Common myeloid progenitor, CD34-positive (primary cell): ENCODE data around the gene CCSER2.

ENCODE experiments used
- CTCF ChIA-PET: fragments of 350-600 bp; sonication (Branson Sonifier 250); formaldehyde crosslinking; loops from one replicate; lab custom pipeline; 2021; ENCODE audit warnings: antibody characterized with exemption; lab: Charles Lee
- POLR2A ChIA-PET: fragments of 350-600 bp; sonication (Branson Sonifier 250); formaldehyde crosslinking; loops from one replicate; lab custom pipeline; 2021; ENCODE audit warnings: antibody characterized with exemption; lab: Charles Lee
- DNase-seq, 3 donors: peaks; one replicate each; pipeline versions ENCODE4 v3.0.0 to v3.0.0-alpha.2; 2013
- H3K27ac ChIP-seq, 2 experiments: 1 replicate in 1 of 2; 2 replicates in 1 of 2; pipeline ENCODE4 v1.7.0; 2013; ENCODE audit warnings: inconsistent platforms in 2 of 2, low read length in 2 of 2, mild to moderate bottlenecking in 2 of 2, low read depth in 1 of 2, moderate library complexity in 1 of 2; ENCODE audit not compliant: severe bottlenecking in 2 of 2, insufficient read depth in 1 of 2, poor library complexity in 1 of 2
- H3K27me3 ChIP-seq, 5 experiments: replicated peaks in 2 of 5; 1 replicate in 3 of 5; 2 replicates in 2 of 5; pipeline versions ENCODE4 v1.6.1 to v1.7.0; 2013; ENCODE audit warnings: low read length in 4 of 5, mild to moderate bottlenecking in 2 of 5, moderate library complexity in 2 of 5, inconsistent platforms in 1 of 5; ENCODE audit not compliant: insufficient read depth in 5 of 5, control insufficient read depth in 4 of 5
- H3K36me3 ChIP-seq, 4 experiments: 1 replicate in 2 of 4; 2 replicates in 2 of 4; pipeline versions ENCODE4 v1.6.1 to v1.7.0; 2013; ENCODE audit warnings: low read length in 3 of 4, control low read depth in 1 of 4, mild to moderate bottlenecking in 1 of 4; ENCODE audit not compliant: control insufficient read depth in 4 of 4, insufficient read depth in 4 of 4
- H3K4me1 ChIP-seq, 4 experiments: 1 replicate in 3 of 4; 2 replicates in 1 of 4; pipeline versions ENCODE4 v1.6.1 to v1.7.1; 2013; ENCODE audit warnings: low read length in 3 of 4, mild to moderate bottlenecking in 3 of 4, control low read depth in 1 of 4, inconsistent platforms in 1 of 4, moderate library complexity in 1 of 4; ENCODE audit not compliant: control insufficient read depth in 4 of 4, insufficient read depth in 4 of 4; ENCODE audit errors: control extremely low read depth in 1 of 4
- H3K4me3 ChIP-seq, 7 experiments: 1 replicate in 4 of 7; 2 replicates in 3 of 7; pipeline versions ENCODE4 v1.5.1 to v1.7.0; 2013; ENCODE audit warnings: mild to moderate bottlenecking in 7 of 7, low read length in 6 of 7, moderate library complexity in 6 of 7, inconsistent platforms in 2 of 7, low read depth in 2 of 7, control low read depth in 1 of 7; ENCODE audit not compliant: insufficient read depth in 4 of 7, control insufficient read depth in 1 of 7; ENCODE audit errors: extremely low read depth in 1 of 7
- H3K9me3 ChIP-seq, 5 experiments: 1 replicate in 4 of 5; 2 replicates in 1 of 5; pipeline versions ENCODE4 v1.6.1 to v1.7.1; 2013; ENCODE audit warnings: low read length in 4 of 5, mild to moderate bottlenecking in 2 of 5, inconsistent platforms in 1 of 5, low read depth in 1 of 5, moderate library complexity in 1 of 5; ENCODE audit not compliant: control insufficient read depth in 4 of 5, insufficient read depth in 2 of 5; ENCODE audit errors: control extremely low read depth in 1 of 5
- WGBS: methylation state at CpG from one replicate; pipeline ENCODE4 v1.1.5; 2013; ENCODE audit not compliant: insufficient coverage; 5-methylcytosine and 5-hydroxymethylcytosine counted together

The CCSER2 gene

DNA sequence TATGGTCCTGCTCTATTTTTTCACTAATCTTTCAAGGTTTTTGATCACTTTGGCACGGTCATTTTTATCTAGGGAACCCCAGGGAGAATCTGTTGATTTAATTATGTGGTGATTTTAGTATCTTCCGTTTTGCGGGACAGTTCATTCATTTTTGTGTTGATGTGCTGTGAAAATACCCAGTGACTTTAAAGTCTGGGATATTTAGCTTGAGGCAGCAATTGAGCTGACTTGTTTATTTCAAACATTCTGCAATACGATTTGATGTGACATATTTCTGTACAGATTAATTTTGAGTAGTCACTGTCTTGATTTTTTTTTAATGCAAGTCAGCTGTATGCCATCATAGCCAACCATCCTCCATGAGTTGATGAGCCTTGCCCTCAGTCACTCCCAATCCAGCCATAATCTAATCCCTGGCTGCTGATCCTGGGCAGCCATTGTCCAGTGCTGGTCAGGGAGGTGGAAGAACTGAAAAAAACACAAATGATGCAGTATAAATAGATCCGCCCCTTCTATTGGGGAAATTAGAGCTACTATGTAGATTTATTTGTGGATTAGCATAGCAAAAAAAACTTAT is 183.4 kb downstream of the CCSER2 start:
- Histone ChIP-seq H3K27ac (no peak overlapping the region), H3K27me3 (no peaks in the 10 kb centered on the region), H3K4me1 (no peaks in the 10 kb centered on the region), H3K9me3 (no peaks in the 10 kb centered on the region), H3K36me3 (peaks cover 4 to 12% (median 6%) of the 10 kb centered on the region in 4 experiments), H3K4me3 (no peak overlapping the region)
- ChIA-PET POLR2A (no interaction called here), CTCF (interaction anchor here (1.2 to 1.4 kb wide), 2 partner anchors 14 to 137 kb away, joined by 3 read pairs; no protein-coding TSS in a partner anchor)
- no peak for DNase-seq
- WGBS, result 94% methylated on average over 3 of the region's 5 CpGs

DNA sequence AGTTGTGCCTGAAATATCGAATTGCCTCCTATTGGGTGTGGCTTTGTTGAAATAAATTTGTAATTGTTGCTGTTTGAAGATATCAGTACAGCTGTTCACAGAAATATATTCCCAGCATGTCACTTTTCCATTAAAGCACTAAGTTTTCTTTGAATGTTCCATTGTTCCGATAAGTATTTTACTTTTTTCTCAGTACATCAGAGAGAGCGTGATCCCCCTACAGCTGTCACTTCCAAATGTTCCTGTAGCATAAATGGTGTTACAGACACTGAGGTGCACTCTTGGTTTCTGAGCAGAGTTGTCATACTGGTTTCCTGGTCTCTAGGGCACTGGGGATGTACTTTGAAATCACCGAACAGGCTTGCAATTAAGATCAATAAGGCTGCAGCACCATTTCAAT is 189.2 kb downstream of the CCSER2 start:
- H3K9me3 ChIP-seq, result no peaks in the 10 kb centered on the region
- CTCF ChIA-PET, result interaction anchor here (1.0 kb wide), 1 partner anchor 250 kb away, joined by 3 read pairs; no protein-coding TSS in a partner anchor
- 93% methylated on average over 3 of the region's 4 CpGs for WGBS
- H3K4me3 ChIP-seq, result no peak overlapping the region
- POLR2A ChIA-PET, result no interaction called here
- no peaks in the 10 kb centered on the region for H3K4me1 ChIP-seq
- peaks cover 4 to 12% (median 6%) of the 10 kb centered on the region in 4 experiments for H3K36me3 ChIP-seq
- H3K27me3 ChIP-seq, result no peaks in the 10 kb centered on the region
- no peak overlapping the region for H3K27ac ChIP-seq
- DNase-seq, result no peak

GRCh38 chr10:84519235-84519634 is 190.8 kb downstream of the CCSER2 start:
- WGBS, result 100% methylated on average over 1 of the region's 3 CpGs
- ChIA-PET CTCF (no interaction called here), POLR2A (no interaction called here)
- no peaks in the 10 kb centered on the region for H3K27me3 ChIP-seq
- no peak overlapping the region for H3K27ac ChIP-seq
- no peaks in the 10 kb centered on the region for H3K4me1 ChIP-seq
- H3K4me3 ChIP-seq, result no peak overlapping the region
- H3K36me3 ChIP-seq, result peaks cover 0 to 1% (median 0%) of the 10 kb centered on the region in 4 experiments
- DNase-seq, result no peak
- no peaks in the 10 kb centered on the region for H3K9me3 ChIP-seq

- 98% methylated on average over 6 of the region's 8 CpGs for WGBS
- Histone ChIP-seq H3K27ac (no peak overlapping the region), H3K4me3 (no peak overlapping the region), H3K27me3 (no peaks in the 10 kb centered on the region), H3K36me3 (no peaks in the 10 kb centered on the region), H3K9me3 (peaks cover 0 to 7% (median 2%) of the 10 kb centered on the region in 5 experiments), H3K4me1 (peaks cover 0 to 4% (median 0%) of the 10 kb centered on the region in 4 experiments)
- ChIA-PET CTCF (interaction anchor here (1.0 kb wide), 1 partner anchor 260 kb away, joined by 3 read pairs; no protein-coding TSS in a partner anchor), POLR2A (no interaction called here)
- no peak for DNase-seq
Observed at GRCh38 chr10:84521013-84521412, 192.6 kb downstream of the CCSER2 start.

- peaks cover 0 to 4% (median 0%) of the 10 kb centered on the region in 4 experiments for H3K4me1 ChIP-seq
- no peaks in the 10 kb centered on the region for H3K27me3 ChIP-seq
- H3K9me3 ChIP-seq, result peaks cover 0 to 9% (median 4%) of the 10 kb centered on the region in 5 experiments
- WGBS, result 100% methylated on average over 1 of the region's 2 CpGs
- H3K4me3 ChIP-seq, result no peak overlapping the region
- POLR2A ChIA-PET, result no interaction called here
- H3K36me3 ChIP-seq, result no peaks in the 10 kb centered on the region
- H3K27ac ChIP-seq, result no peak overlapping the region
- CTCF ChIA-PET, result interaction anchor here (0.7 to 1.0 kb wide), 2 partner anchors 9 to 261 kb away, joined by 3 read pairs; no protein-coding TSS in a partner anchor
- DNase-seq, result no peak
Observed at GRCh38 chr10:84521468-84521867, 193.1 kb downstream of the CCSER2 start.

DNA sequence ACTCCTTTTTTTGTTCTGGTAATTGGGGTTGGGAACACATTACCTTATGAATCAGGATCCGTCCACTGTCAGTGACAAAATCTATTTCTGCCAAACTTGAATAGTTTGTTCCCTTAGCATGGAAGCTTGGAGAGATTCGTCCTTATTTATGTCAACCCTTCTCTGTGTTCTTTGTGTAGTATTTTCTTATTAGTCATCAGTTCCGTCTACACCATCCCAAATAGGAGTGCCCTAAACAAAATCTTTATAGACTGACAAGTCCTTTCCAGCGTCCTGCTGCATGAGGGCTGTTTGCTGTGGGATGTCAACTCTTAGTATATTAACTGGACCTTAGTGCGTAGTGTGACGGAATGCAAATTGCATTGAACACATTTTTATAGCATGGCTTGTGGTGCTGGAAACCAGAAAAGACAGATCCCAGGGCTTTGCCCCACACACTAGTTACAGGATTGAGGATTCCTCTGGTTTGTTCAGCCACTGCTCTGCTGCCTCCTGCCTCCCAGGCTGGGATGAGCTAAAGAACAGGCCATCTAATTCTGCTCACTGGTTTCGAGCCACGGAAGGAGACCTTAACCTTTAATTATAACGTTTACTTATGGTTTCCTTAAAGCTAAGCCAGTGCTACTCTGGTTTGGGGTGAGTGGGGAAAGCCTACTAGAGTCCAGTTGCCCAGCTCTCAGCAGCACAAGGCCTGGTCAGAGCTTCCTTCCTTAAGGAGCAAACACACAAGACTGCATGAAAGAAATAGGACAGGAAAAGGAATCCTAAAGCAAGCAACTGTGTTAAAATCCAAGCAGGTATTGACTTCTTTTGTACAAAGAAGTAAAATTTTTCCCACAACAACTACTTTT is 194.4 kb downstream of the CCSER2 start:
- H3K4me1 ChIP-seq, result peaks cover 0 to 4% (median 0%) of the 10 kb centered on the region in 4 experiments
- POLR2A ChIA-PET, result no interaction called here
- H3K36me3 ChIP-seq, result no peaks in the 10 kb centered on the region
- 100% methylated on average over 2 of the region's 9 CpGs for WGBS
- DNase-seq, result no peak
- no peak overlapping the region for H3K27ac ChIP-seq
- H3K27me3 ChIP-seq, result no peaks in the 10 kb centered on the region
- CTCF ChIA-PET, result no interaction called here
- no peak overlapping the region for H3K4me3 ChIP-seq
- H3K9me3 ChIP-seq, result peaks cover 0 to 9% (median 4%) of the 10 kb centered on the region in 5 experiments

- H3K9me3 ChIP-seq, result peaks cover 0 to 9% (median 4%) of the 10 kb centered on the region in 5 experiments
- POLR2A ChIA-PET, result no interaction called here
- CTCF ChIA-PET, result no interaction called here
- H3K4me3 ChIP-seq, result no peak overlapping the region
- H3K36me3 ChIP-seq, result no peaks in the 10 kb centered on the region
- H3K27me3 ChIP-seq, result no peaks in the 10 kb centered on the region
- WGBS, result 64% methylated on average over 3 of the region's 5 CpGs
- H3K4me1 ChIP-seq, result peaks cover 0 to 4% (median 0%) of the 10 kb centered on the region in 4 experiments
- no peak overlapping the region for H3K27ac ChIP-seq
- DNase-seq, result no peak
Observed at GRCh38 chr10:84523526-84523925, 195.1 kb downstream of the CCSER2 start.
